Osteoblast (primary cell): ENCODE data around the gene ADCY3. TPM values are rescaled to one million over a fixed set of nuclear protein-coding genes. Genes with fewer than 3 reads are reported as not detected.

Experiments used
- DNase-seq: peaks from one replicate; pipeline ENCODE4 v3.0.0; 2011; ENCODE audit warnings: low spot score, mixed read lengths; ENCODE audit not compliant: insufficient read length; ENCODE audit errors: missing footprints
- H2AFZ ChIP-seq: 2 replicates; pipeline ENCODE4 v1.6.0; 2011; ENCODE audit warnings: mild to moderate bottlenecking, low read length
- H3K27ac ChIP-seq: 2 replicates; pipeline ENCODE4 v1.5.1; 2011; ENCODE audit warnings: mild to moderate bottlenecking, low read depth, low read length, moderate library complexity
- H3K27me3 ChIP-seq: 2 replicates; pipeline ENCODE4 v1.6.0; 2012; ENCODE audit warnings: mild to moderate bottlenecking, control low read depth, inconsistent platforms, low read length, moderate library complexity; ENCODE audit not compliant: insufficient read depth
- H3K36me3 ChIP-seq: 2 replicates; pipeline ENCODE4 v1.5.1; 2011; ENCODE audit warnings: mild to moderate bottlenecking, low read length, control low read depth, moderate library complexity; ENCODE audit not compliant: insufficient read depth
- H3K4me1 ChIP-seq: 2 replicates; pipeline ENCODE4 v1.5.1; 2011; ENCODE audit warnings: mild to moderate bottlenecking, low read length, control low read depth, moderate library complexity; ENCODE audit not compliant: insufficient read depth
- H3K4me2 ChIP-seq: 2 replicates; pipeline ENCODE4 v1.6.0; 2011; ENCODE audit warnings: mild to moderate bottlenecking, low read length; ENCODE audit not compliant: insufficient read depth
- H3K4me3 ChIP-seq: fragments of 200-600 bp; sonication (generic); 3 replicates; pipeline ENCODE4 v1.5.1; 2012; ENCODE audit warnings: mild to moderate bottlenecking, low read length, inconsistent platforms; ENCODE audit not compliant: insufficient read depth
- H3K79me2 ChIP-seq: 2 replicates; pipeline ENCODE4 v1.6.0; 2012; ENCODE audit warnings: mild to moderate bottlenecking, low read length, control low read depth, inconsistent platforms; ENCODE audit not compliant: insufficient read depth
- H3K9me3 ChIP-seq: 2 replicates; pipeline ENCODE4 v1.5.1; 2011; ENCODE audit warnings: low read depth, low read length, control low read depth
- H4K20me1 ChIP-seq: 2 replicates; pipeline ENCODE4 v1.6.0; 2012; ENCODE audit warnings: mild to moderate bottlenecking, low read length, control low read depth; ENCODE audit not compliant: insufficient read depth
- total RNA-seq: library from RNA; depleted of rRNA; stranded (reverse); fragments of >200 nt; gene quantifications from 2 replicates; pipeline ENCODE4 v1.2.3, GENCODE V29; 2012
- TF ChIP-seq, protein P1 (sequence below): IDR thresholded peaks from 2 replicates; pipeline ENCODE4 v1.5.1; 2011; ENCODE audit warnings: mild to moderate bottlenecking, low read depth, low read length, moderate library complexity; ENCODE audit errors: extremely low read depth

The ADCY3 gene
- total RNA-seq, 1 donor = 47.4 TPM

DNA sequence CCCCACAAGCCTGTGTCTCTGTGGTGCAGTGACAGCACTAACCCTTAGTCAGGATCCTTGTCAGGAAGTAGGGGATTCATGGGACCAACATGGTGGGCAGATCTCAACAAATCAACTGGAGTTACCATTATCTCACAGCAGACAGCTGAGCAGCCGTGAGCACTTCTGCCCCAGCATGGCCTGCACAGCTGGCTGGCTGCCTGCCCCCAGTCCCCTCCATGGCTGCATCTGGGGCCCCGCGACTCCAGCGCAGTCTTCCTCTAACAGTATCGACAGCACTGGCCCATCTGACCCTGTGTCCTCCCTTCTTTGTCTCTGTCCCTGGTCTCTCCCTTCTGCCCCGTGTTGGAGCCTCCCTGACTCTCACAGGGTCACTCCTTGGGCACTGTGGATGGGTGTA, 4.7 kb upstream of the ADCY3 start:
- TF ChIP-seq, protein P1, sequence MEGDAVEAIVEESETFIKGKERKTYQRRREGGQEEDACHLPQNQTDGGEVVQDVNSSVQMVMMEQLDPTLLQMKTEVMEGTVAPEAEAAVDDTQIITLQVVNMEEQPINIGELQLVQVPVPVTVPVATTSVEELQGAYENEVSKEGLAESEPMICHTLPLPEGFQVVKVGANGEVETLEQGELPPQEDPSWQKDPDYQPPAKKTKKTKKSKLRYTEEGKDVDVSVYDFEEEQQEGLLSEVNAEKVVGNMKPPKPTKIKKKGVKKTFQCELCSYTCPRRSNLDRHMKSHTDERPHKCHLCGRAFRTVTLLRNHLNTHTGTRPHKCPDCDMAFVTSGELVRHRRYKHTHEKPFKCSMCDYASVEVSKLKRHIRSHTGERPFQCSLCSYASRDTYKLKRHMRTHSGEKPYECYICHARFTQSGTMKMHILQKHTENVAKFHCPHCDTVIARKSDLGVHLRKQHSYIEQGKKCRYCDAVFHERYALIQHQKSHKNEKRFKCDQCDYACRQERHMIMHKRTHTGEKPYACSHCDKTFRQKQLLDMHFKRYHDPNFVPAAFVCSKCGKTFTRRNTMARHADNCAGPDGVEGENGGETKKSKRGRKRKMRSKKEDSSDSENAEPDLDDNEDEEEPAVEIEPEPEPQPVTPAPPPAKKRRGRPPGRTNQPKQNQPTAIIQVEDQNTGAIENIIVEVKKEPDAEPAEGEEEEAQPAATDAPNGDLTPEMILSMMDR = no peak
- no peak overlapping the region for H2AFZ ChIP-seq
- no peak for DNase-seq
- no peaks in the 10 kb centered on the region for H4K20me1 ChIP-seq
- no peak overlapping the region for H3K27ac ChIP-seq
- H3K4me1 ChIP-seq = peaks cover 8% of the 10 kb centered on the region
- H3K27me3 ChIP-seq = no peaks in the 10 kb centered on the region
- H3K4me2 ChIP-seq = no peak overlapping the region
- H3K4me3 ChIP-seq = no peak overlapping the region
- H3K79me2 ChIP-seq = no peaks in the 10 kb centered on the region
- no peaks in the 10 kb centered on the region for H3K36me3 ChIP-seq
- H3K9me3 ChIP-seq = no peaks in the 10 kb centered on the region

DNA sequence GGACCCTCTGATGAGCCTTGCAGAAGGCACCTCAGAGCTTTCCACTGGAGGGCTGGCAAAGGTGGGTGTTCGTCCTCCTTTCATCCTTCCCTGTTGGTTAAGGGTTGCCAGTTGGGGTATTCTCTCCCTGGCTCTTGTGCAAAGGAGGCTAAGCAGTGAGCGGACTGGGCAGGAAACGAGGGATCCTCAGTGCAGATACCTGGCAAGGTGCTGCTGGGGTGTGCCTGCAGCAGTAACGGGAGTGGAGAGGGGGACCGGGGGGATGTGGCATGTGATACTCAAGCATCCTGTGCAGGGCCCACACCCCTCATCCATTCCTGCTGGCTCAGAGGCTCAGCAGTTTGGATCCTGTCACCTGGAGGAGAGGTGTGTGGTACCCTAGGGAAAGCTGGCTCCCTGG, 4.2 kb upstream of the ADCY3 start:
- Histone ChIP-seq H3K27me3 (no peaks in the 10 kb centered on the region), H3K79me2 (no peaks in the 10 kb centered on the region), H3K9me3 (no peaks in the 10 kb centered on the region), H4K20me1 (no peaks in the 10 kb centered on the region), H3K36me3 (no peaks in the 10 kb centered on the region), H3K4me3 (no peak overlapping the region), H3K4me2 (no peak overlapping the region), H2AFZ (no peak overlapping the region), H3K4me1 (peaks cover 10% of the 10 kb centered on the region), H3K27ac (no peak overlapping the region)
- DNase-seq = no peak
- TF ChIP-seq, protein P1 = no peak

DNA sequence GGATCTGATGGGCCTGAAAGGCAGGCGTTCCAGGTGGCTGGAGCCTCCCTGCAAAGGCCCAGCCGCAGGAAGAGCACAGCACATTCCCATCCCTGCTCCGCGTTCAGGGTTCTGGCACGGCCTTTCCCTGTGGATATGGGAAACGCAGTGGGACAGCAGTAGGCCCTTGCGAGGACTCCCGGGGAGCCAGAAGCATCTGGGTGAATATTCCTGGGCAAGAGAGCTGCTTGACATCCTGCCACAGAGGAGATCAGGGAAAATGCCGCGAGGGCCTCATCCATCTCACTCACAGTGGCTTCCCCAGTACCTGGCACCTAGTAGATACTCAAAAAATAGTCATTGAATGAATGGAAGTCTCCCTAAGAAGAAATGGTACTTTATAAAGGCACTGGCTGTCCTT, 3.1 kb upstream of the ADCY3 start:
- Histone ChIP-seq H3K27me3 (no peaks in the 10 kb centered on the region), H3K4me3 (no peak overlapping the region), H3K27ac (no peak overlapping the region), H3K9me3 (no peaks in the 10 kb centered on the region), H3K79me2 (no peaks in the 10 kb centered on the region), H2AFZ (no peak overlapping the region), H3K36me3 (no peaks in the 10 kb centered on the region), H3K4me2 (no peak overlapping the region), H4K20me1 (no peaks in the 10 kb centered on the region), H3K4me1 (peaks cover 13% of the 10 kb centered on the region)
- TF ChIP-seq, protein P1 = no peak
- no peak for DNase-seq

DNA sequence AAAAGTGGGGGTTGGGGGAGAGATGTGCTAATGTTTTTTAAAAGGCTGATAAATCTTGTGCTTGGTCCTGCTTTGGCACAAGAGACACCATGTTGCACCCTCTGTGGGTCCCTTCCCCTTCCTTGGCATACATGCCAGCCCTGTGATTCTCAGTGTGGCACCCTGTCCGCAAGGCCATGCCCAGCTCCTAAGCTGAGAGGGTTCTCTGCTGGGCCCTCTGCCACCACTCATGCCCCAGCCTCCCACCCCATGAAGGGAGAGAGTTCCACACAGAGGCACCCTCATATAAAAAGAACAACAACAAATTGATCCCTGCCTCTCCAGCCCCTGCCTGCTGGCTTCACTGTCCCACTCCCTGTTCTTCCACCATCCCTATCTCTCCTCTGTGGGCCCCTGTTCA, 2.5 kb upstream of the ADCY3 start:
- H2AFZ ChIP-seq = no peak overlapping the region
- TF ChIP-seq, protein P1 = no peak

More for the DNA sequence above, 2.5 kb upstream of the ADCY3 start:
- H3K4me1 ChIP-seq = peaks cover 18% of the 10 kb centered on the region
- H3K27me3 ChIP-seq = no peaks in the 10 kb centered on the region
- H3K4me3 ChIP-seq = no peak overlapping the region
- H4K20me1 ChIP-seq = peaks cover 2% of the 10 kb centered on the region
- DNase-seq = no peak
- H3K9me3 ChIP-seq = no peaks in the 10 kb centered on the region
- H3K4me2 ChIP-seq = no peak overlapping the region
- H3K27ac ChIP-seq = no peak overlapping the region
- peaks cover 2% of the 10 kb centered on the region for H3K79me2 ChIP-seq
- H3K36me3 ChIP-seq = no peaks in the 10 kb centered on the region
